AG04449 (cell line): Measurements from ENCODE around the gene SNX11.

Experiments used
- CTCF ChIA-PET: fragments of 350-600 bp; formaldehyde crosslinking; extraction: SDS; loops from one replicate; lab custom pipeline; 2021; ENCODE audit warnings: antibody characterized with exemption; lab: Yijun Ruan, JAX
- POLR2A ChIA-PET: fragments of 400-600, 350-600 bp; formaldehyde crosslinking; extraction: SDS; loops from one replicate; lab custom pipeline; 2020; ENCODE audit warnings: antibody characterized with exemption, inconsistent platforms; lab: Yijun Ruan, JAX
- DNase-seq: peaks from one replicate; pipeline ENCODE4 v3.0.0-alpha.2; 2010; ENCODE audit warnings: low read depth, low spot score
- H3K4me3 ChIP-seq: 2 replicates; pipeline ENCODE4 v1.5.1; 2011; ENCODE audit warnings: low read depth, mild to moderate bottlenecking, control low read depth, low read length
- CTCF ChIP-seq: IDR thresholded peaks from one replicate; pipeline ENCODE4 v1.5.1; 2011; ENCODE audit warnings: mild to moderate bottlenecking, moderate library complexity, low read length, control low read depth, inconsistent platforms; ENCODE audit not compliant: insufficient read depth; ENCODE audit errors: missing control alignments

SNX11 gene

GRCh38 chr17:48163809-48164208 is 56.2 kb downstream of the SNX11 start:
- ChIA-PET POLR2A (no interaction called here), CTCF (interaction anchor here (0.8 to 1.5 kb wide), 3 partner anchors 10 to 28 kb away, joined by 3 to 6 read pairs (median 3); no protein-coding TSS in a partner anchor)
- no peak overlapping the region for H3K4me3 ChIP-seq
- no peak for DNase-seq
- TF ChIP-seq CTCF = no peak

- no peak overlapping the region for H3K4me3 ChIP-seq
- ChIA-PET POLR2A (no interaction called here), CTCF (interaction anchor here (0.7 to 1.5 kb wide), 2 partner anchors 17 to 284 kb away, joined by 4 read pairs; no protein-coding TSS in a partner anchor)
- no peak for DNase-seq
- TF ChIP-seq CTCF = no peak
These were observed 62.4 kb downstream of the SNX11 start for GRCh38 chr17:48169926-48170325.
